Measurements from ENCODE around the gene TMEM8B.

Gene TMEM8B

GRCh38 chr9:35811381-35812024, 17.5 kb upstream of the TMEM8B start:
- DNase-seq = no peak

DNA sequence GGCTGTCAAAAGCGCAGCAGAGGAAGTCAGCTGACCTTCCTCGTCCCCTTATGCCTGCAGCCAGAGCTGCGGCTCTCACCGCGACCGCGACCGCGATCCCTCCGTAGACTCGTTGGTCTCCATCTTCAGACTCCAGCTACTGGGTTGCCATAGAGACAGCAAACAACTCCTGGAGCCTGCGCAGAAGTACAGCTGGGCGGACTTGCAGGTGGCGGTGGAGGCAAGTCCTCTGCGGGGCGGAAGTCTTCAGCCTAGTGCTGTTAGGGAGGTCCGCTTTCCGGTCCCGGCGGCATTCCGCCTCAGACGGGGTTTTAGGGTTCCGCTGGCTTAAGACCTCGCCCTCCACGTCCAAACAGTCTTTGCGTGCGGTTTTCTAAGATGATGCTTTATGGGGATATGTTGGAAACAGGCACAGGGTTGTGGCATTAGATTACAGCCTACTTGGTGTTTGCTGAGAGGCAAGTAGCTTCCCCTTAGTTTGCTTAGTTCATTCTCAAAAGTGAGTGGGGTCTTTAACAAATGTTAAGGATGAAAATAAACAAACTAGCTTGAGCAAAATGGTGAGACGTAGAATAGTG, 16.9 kb upstream of the TMEM8B start, which contains the start of gene SPAG8:
TSS of gene SPAG8 (minus strand) at position 238 of the 578 bp plus-strand sequence. CDS start at position 123, 115 bp downstream.
- peak; percentile 95 for DNase-seq

- DNase-seq = no peak
Measured at GRCh38 chr9:35813434-35814105, 15.5 kb upstream of the TMEM8B start.

GRCh38 chr9:35814106-35814840, 14.8 kb upstream of the TMEM8B start:
- DNase-seq = peak; percentile 50

DNA sequence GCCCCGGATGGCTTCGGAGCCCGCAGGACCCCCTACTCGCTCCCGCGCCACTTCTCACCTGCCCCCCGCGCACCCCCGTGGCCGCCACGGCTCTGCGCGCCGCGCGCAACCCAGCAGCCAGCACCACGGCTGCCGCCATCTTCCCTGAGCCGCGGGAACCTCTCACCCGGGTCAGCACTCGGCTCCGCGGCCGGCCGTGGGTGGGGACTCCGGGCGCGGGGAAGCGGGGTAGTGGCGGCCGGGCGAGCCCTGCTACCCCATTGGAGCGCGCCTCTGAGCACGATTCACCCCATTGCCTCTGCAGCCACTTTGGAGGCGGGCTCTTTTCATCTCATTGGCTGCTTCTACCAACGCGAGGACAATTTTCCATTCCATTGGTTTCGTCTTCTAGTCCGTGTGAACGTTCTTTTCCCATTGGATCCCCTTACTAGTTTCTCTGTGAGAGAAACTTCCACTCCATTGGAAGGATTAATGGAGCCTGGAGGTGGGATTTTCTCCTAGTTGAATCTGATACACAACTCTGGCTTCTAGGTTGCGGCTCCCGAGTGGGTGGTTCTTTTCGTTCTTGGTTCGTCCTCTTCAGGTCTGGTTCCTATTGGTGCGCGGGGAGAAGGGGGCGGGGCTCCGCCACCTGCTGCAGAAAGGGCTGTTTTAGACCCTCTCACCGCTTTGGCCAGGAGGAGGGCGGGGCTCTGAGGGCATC, 14.0 kb upstream of the TMEM8B start, which contains the start of gene HINT2:
TSS of gene HINT2 (minus strand) at position 202 of the 703 bp plus-strand sequence. CDS start at position 139, 63 bp downstream.
- peak; percentile 99 for DNase-seq

DNA sequence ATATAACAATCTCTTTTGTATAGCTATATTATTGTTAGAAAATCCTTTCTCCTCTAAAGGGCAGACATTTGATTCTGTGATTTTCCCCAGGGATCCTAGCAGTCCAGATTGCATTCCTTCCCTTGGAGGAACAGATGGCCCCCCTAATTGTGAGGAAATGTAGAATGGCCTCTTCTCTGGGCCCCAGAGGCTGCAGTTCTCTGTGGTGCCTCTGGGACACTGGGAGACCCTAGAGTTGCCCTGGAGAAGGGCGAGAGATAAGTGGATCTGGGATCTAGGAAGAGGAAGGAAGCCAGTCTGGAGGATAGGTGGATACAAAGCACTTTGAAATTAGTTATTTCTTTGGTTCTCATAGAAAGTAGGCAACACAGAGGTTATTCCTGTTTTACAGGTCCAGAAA, 12.3 kb upstream of the TMEM8B start:
- DNase-seq = no peak

- DNase-seq = no peak
Measured at GRCh38 chr9:35818341-35818740, 10.7 kb upstream of the TMEM8B start.

- DNase-seq = no peak
Measured at GRCh38 chr9:35820076-35820475, 9.0 kb upstream of the TMEM8B start.

DNA sequence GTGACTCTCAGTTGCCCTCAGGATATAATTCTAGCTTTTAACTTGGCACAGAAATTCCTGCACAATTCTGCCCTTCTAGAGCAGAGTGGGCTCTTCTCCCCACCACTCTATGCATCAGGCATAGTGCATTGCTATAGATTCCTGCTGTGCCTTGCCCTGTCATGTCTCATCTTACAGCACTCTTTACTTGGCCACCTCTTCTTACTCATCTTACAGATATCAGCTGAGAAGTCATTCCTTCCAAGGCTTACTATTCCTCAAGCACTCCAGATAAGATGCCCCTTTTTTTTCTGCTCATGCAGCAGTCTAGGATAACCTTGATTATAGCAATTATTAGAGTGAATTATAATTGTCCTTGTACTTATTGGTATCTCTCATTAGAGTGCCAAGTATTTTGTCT, 6.1 kb upstream of the TMEM8B start:
- DNase-seq = no peak

DNA sequence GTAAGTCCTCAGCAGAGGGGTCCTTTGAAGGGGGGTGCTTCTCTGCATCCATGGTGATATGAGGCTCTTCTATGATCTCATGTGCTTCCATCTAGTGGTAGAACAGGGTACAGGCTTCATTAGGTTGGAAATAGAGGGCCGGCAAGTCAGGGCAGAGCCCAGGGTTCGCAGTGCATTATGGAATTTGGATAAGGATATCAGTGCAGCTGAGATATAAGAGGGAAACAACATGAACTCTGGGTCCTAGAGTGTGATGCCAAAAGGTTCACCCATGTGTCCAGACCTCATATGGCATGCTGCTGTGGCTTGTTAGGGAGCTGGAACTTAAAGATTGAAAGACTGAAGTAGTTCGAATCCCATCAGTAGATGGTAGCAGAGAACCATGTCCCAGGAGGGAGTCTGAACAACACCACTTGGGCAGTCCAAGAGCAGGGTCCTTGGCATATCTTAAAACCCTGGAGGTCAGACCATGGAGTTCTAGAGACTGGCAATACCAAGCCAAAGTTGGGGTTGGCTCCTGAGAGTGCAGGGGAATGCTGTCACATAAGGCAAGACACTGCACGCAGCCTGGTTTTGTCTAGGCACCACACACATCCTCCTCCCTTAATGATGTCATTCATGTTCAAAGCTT, 2.8 kb upstream of the TMEM8B start:
- peak; percentile 32 for DNase-seq

- DNase-seq = no peak
Measured at GRCh38 chr9:35827486-35827885, 1.5 kb upstream of the TMEM8B start.

GRCh38 chr9:35828716-35829083, 328 bp upstream of the TMEM8B start, which contains the start of gene FAM221B:
TSS of gene FAM221B (minus strand) at chr9:35828732. CDS start at chr9:35826161, 2,571 bp downstream.
- DNase-seq = peak; percentile 50

GRCh38 chr9:35829764-35830096, 702 bp downstream of the TMEM8B start:
- DNase-seq = no peak

- DNase-seq = no peak
Measured at GRCh38 chr9:35831040-35831439, 2.0 kb downstream of the TMEM8B start.

DNA sequence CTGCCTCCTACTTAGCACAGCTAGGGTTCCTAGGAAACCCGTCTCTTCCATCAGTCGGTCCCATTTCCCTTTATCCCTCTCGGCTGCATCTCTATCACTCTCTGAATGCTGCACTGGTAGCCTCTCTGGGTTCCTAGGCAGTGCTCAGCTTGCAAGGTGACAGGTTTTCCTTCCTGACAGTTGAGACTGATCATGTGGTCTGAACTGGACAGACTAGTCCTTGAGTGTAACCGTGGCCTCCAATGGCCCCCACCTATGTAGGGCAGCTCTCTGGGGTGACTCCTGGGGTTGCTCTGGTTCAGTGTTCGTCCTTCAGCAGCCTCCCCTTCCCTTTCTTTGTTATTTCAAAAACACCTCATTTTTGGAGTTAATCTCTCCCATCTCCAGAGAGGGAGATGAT, 3.8 kb downstream of the TMEM8B start:
- DNase-seq = no peak

- no peak for DNase-seq
Measured at GRCh38 chr9:35834260-35835215, 5.5 kb downstream of the TMEM8B start.

DNA sequence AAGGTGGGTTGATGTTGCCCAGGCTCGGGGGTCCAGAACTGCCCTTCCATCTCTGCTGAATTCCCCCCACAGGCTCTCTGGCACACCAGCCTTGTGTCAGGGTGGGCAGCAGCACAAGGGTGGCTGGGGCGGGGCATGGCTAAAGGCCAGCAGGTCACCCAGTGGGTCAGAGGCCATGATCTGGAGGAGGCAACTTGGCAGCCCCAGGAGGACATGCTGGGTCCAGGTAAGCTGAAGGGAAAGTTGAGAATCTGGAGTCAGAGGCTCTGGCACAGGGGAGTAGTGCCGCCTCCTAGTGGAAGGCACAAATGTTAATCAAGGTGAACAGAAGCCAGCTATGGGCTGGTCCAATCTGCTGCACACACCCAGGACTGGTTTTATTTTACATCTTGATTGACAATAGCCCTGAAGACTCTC, 6.2 kb downstream of the TMEM8B start:
- DNase-seq = no peak

DNA sequence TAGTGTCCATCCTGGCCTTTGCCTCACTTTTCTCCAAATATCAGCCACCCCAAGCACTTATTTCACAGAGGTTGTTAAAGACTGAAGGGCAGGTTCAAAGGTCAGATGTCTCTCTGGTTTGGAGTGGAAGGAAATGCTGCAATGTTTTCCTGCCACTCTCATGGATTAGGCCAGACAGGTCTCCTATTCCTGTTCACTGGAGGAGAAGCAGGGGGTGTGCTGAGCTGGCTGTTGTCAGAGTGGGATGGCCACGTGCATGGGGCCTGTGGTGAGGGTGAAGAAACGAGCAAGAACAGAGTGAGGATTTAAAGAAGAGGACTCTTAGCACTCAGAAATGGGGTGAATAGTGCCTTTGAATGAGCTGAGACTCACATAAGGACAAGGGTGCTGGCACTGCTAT, 6.7 kb downstream of the TMEM8B start:
- DNase-seq = no peak

DNA sequence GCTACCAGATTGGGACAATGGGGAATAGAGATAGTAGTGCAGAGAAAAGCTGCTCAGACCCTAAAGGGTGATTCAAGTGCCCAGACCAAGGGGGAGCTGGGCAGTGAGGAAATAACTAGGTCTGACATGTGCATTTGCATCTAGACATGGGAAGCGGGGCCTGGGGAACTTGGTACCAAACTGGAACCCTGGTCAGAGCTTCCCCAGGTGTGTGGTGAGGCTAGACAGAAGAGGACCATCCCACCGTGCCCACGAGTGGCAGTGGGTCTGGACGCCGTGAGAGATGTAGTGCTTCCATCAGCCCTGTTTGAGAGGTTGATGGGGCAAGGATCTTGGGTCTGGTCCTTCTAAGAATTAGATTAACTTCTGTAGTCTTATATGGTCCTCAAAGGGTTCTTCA, 7.6 kb downstream of the TMEM8B start:
- no peak for DNase-seq

- no peak for DNase-seq
Measured at GRCh38 chr9:35839926-35840325, 10.9 kb downstream of the TMEM8B start.
